SK-N-SH (cell line): ENCODE data around the gene HEBP2. TPM values are rescaled to one million over a fixed set of nuclear protein-coding genes. Genes with fewer than 3 reads are reported as not detected.

Experiments used
- CTCF ChIA-PET: fragments of 300-600, 350-600 bp; formaldehyde crosslinking; extraction: SDS; loops from one replicate; lab custom pipeline; 2021; lab: Yijun Ruan, JAX
- POLR2A ChIA-PET: fragments of 350-600 bp; sonication (Branson Sonifier 250); formaldehyde crosslinking; extraction: SDS; loops from one replicate; lab custom pipeline; 2020; ENCODE audit warnings: antibody characterized with exemption, inconsistent platforms; lab: Yijun Ruan, JAX
- DNase-seq: peaks from one replicate; pipeline ENCODE4 v3.0.0; 2012
- H2AFZ ChIP-seq: fragments of 200-600 bp; sonication (generic); 2 replicates; pipeline ENCODE4 v1.8.1; 2016; ENCODE audit warnings: antibody characterized with exemption, mild to moderate bottlenecking, low read depth
- H3F3A ChIP-seq: fragments of 200-600 bp; sonication (generic); replicated peaks from 2 replicates; pipeline ENCODE3; 2016; ENCODE audit warnings: antibody characterized with exemption, mild to moderate bottlenecking; ENCODE audit not compliant: insufficient read depth
- H3K27ac ChIP-seq, 2 experiments: fragments of 200-500 bp in 1 of 2; fragments of 200-600 bp in 1 of 2; sonication (Bioruptor generic) in 1 of 2; sonication (generic), shearing (Covaris generic) in 1 of 2; 2 replicates each; pipeline versions ENCODE4 v1.5.1 to v1.6.1; 2014 to 2016; ENCODE audit warnings: low read depth in 2 of 2, inconsistent platforms in 1 of 2, low read length in 1 of 2, mild to moderate bottlenecking in 1 of 2, mixed read lengths in 1 of 2
- H3K27me3 ChIP-seq: fragments of 200-600 bp; sonication (generic), shearing (Covaris generic); 2 replicates; pipeline ENCODE4 v1.6.1; 2016; ENCODE audit warnings: mixed run types; ENCODE audit not compliant: insufficient read depth
- H3K36me3 ChIP-seq, 2 experiments: fragments of 200-500 bp in 1 of 2; fragments of 200-600 bp in 1 of 2; sonication (Bioruptor generic) in 1 of 2; sonication (generic) in 1 of 2; replicated peaks in 1 of 2; 2 replicates each; pipeline versions ENCODE3 to v1.5.1; 2014 to 2016; ENCODE audit warnings: low read length in 1 of 2, mild to moderate bottlenecking in 1 of 2; ENCODE audit not compliant: insufficient read depth in 2 of 2, control insufficient read depth in 1 of 2
- H3K4me1 ChIP-seq, 2 experiments: fragments of 200-500 bp in 1 of 2; fragments of 200-600 bp in 1 of 2; sonication (Bioruptor generic) in 1 of 2; sonication (generic), shearing (Covaris generic) in 1 of 2; 2 replicates each; pipeline versions ENCODE4 v1.5.1 to v1.6.1; 2014 to 2016; ENCODE audit warnings: low read depth in 1 of 2, low read length in 1 of 2, mixed run types in 1 of 2; ENCODE audit not compliant: insufficient read depth in 2 of 2, control insufficient read depth in 1 of 2
- H3K4me2 ChIP-seq: fragments of 200-600 bp; sonication (generic), shearing (Covaris generic); 2 replicates; pipeline ENCODE4 v1.6.1; 2017; ENCODE audit warnings: mixed run types
- H3K4me3 ChIP-seq, 2 experiments: fragments of 200-500 bp in 1 of 2; fragments of 200-600 bp in 1 of 2; sonication (Bioruptor generic) in 1 of 2; sonication (generic), shearing (Covaris generic) in 1 of 2; 2 replicates each; pipeline versions ENCODE4 v1.5.1 to v1.8.1; 2014 to 2016; ENCODE audit warnings: low read depth in 2 of 2, inconsistent platforms in 1 of 2, low read length in 1 of 2, mild to moderate bottlenecking in 1 of 2, mixed read lengths in 1 of 2, moderate library complexity in 1 of 2
- H3K79me2 ChIP-seq: fragments of 200-600 bp; sonication (generic); 2 replicates; pipeline ENCODE4 v1.8.1; 2017; ENCODE audit warnings: mild to moderate bottlenecking; ENCODE audit not compliant: insufficient read depth
- H3K9ac ChIP-seq: fragments of 200-600 bp; sonication (generic); 2 replicates; pipeline ENCODE4 v1.6.1; 2017; ENCODE audit warnings: mixed run types
- H3K9me2 ChIP-seq: fragments of 200-600 bp; sonication (generic); 2 replicates; pipeline ENCODE4 v1.6.1; 2017; ENCODE audit warnings: mixed run types
- H3K9me3 ChIP-seq: fragments of 200-600 bp; sonication (generic); 2 replicates; pipeline ENCODE4 v1.6.1; 2017; ENCODE audit warnings: mixed run types, mild to moderate bottlenecking, moderate library complexity
- H4K20me1 ChIP-seq: fragments of 200-600 bp; sonication (generic); 2 replicates; pipeline ENCODE4 v1.6.1; 2017; ENCODE audit warnings: mild to moderate bottlenecking, mixed run types; ENCODE audit not compliant: insufficient read depth
- EZH2phosphoT487 ChIP-seq: fragments of 200-600 bp; sonication (generic); IDR thresholded peaks from 2 replicates; pipeline ENCODE4 v1.6.1; 2017; ENCODE audit warnings: low read depth, mixed run types, mild to moderate bottlenecking, antibody characterized with exemption, moderate library complexity, borderline replicate concordance
- GABPA ChIP-seq: IDR thresholded peaks from 2 replicates; pipeline ENCODE4 v1.4.0; 2012; ENCODE audit warnings: low read depth, mild to moderate bottlenecking
- GATA2 ChIP-seq: sonication (generic); formaldehyde crosslinking; IDR thresholded peaks from 2 replicates; pipeline ENCODE4 v1.5.0; 2020; ENCODE audit warnings: mild to moderate bottlenecking, missing genetic modification reagents
- MEF2A ChIP-seq: IDR thresholded peaks from 2 replicates; pipeline ENCODE4 v1.4.0; 2012; ENCODE audit warnings: low read depth, borderline replicate concordance
- MXI1 ChIP-seq: IDR thresholded peaks from 2 replicates; pipeline ENCODE4 v1.6.1; 2012; ENCODE audit warnings: mild to moderate bottlenecking, low read depth, low read length, improper control_type of control experiment
- POLR2AphosphoS5 ChIP-seq: IDR thresholded peaks from 2 replicates; pipeline ENCODE4 v1.6.1; 2012; ENCODE audit warnings: low read depth, low read length
- RAD21 ChIP-seq: IDR thresholded peaks from 2 replicates; pipeline ENCODE4 v1.6.1; 2012; ENCODE audit warnings: mild to moderate bottlenecking, low read length
- RFX5 ChIP-seq: IDR thresholded peaks from 2 replicates; pipeline ENCODE4 v1.6.1; 2012; ENCODE audit warnings: mild to moderate bottlenecking, improper control_type of control experiment, low read length
- SMC3 ChIP-seq: IDR thresholded peaks from 2 replicates; pipeline ENCODE4 v1.6.1; 2012; ENCODE audit warnings: low read depth, low read length, improper control_type of control experiment
- USF1 ChIP-seq: IDR thresholded peaks from 2 replicates; pipeline ENCODE4 v1.4.0; 2012; ENCODE audit warnings: low read depth, borderline replicate concordance
- USF2 ChIP-seq: fragments of 150-350 bp; IDR thresholded peaks from 2 replicates; pipeline ENCODE4 v1.6.1; 2017; ENCODE audit warnings: antibody characterized with exemption, low read length, low read depth, borderline replicate concordance
- WGBS: methylation state at CpG from one replicate; pipeline ENCODE4 v1.1.6; 2017; ENCODE audit warnings: low lambda C conversion rate; 5-methylcytosine and 5-hydroxymethylcytosine counted together
- polyA plus RNA-seq, 3 experiments: library from polyadenylated mRNA; depleted of rRNA; stranded (reverse); fragments of >200 nt; gene quantifications; 2 replicates each; pipeline ENCODE4 v1.2.3, GENCODE V29; 2012
- TF ChIP-seq, protein P1 (sequence below): IDR thresholded peaks from 2 replicates; pipeline ENCODE4 v1.4.0; 2012; ENCODE audit warnings: low read depth
- TF ChIP-seq, protein P2 (sequence below): fragments of 200-600 bp; sonication (generic); IDR thresholded peaks from 2 replicates; pipeline ENCODE4 v1.6.1; 2017; ENCODE audit warnings: antibody characterized with exemption, mild to moderate bottlenecking, moderate library complexity
- TF ChIP-seq, protein P3 (sequence below): IDR thresholded peaks from 2 replicates; pipeline ENCODE4 v1.6.1; 2012; ENCODE audit warnings: mild to moderate bottlenecking, low read depth, low read length, moderate library complexity

Gene HEBP2
- polyA plus RNA-seq, 1 of the 3 experiments (the other 2 are of a cell fraction), result 7.6 TPM

GRCh38 chr6:138440758-138441357, 36.8 kb downstream of the HEBP2 start:
- ChIA-PET POLR2A (no interaction called here), CTCF (interaction anchor here (1.6 kb wide), 1 partner anchor 18 kb away, joined by 3 read pairs; no protein-coding TSS in a partner anchor)
- no peak overlapping the region for H3K27ac ChIP-seq

More at GRCh38 chr6:138440758-138441357, 36.8 kb downstream of the HEBP2 start:
- no peak overlapping the region for H2AFZ ChIP-seq
- H3K27me3 ChIP-seq, result no peaks in the 10 kb centered on the region; the same call in 1 of the 2 replicates
- no peaks in the 10 kb centered on the region for H3K9me2 ChIP-seq
- no peak overlapping the region for H3K9ac ChIP-seq
- no peaks in the 10 kb centered on the region for H3F3A ChIP-seq
- 14% methylated on average over 4 of the region's 4 CpGs for WGBS
- H3K4me2 ChIP-seq, result no peak overlapping the region
- DNase-seq, result no peak
- H3K36me3 ChIP-seq, result no peaks in the 10 kb centered on the region
- no peaks in the 10 kb centered on the region for H4K20me1 ChIP-seq
- H3K4me3 ChIP-seq, result no peak overlapping the region
- TF ChIP-seq USF1 (no peak), RFX5 (no peak), EZH2phosphoT487 (no peak), POLR2AphosphoS5 (no peak), MEF2A (no peak), RAD21 (no peak), GATA2 (CRISPR knock-in tag) (no peak), USF2 (no peak), GABPA (no peak), SMC3 (no peak), MXI1 (no peak)
- TF ChIP-seq, protein P1, sequence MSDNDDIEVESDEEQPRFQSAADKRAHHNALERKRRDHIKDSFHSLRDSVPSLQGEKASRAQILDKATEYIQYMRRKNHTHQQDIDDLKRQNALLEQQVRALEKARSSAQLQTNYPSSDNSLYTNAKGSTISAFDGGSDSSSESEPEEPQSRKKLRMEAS, result no peak
- TF ChIP-seq, protein P2, sequence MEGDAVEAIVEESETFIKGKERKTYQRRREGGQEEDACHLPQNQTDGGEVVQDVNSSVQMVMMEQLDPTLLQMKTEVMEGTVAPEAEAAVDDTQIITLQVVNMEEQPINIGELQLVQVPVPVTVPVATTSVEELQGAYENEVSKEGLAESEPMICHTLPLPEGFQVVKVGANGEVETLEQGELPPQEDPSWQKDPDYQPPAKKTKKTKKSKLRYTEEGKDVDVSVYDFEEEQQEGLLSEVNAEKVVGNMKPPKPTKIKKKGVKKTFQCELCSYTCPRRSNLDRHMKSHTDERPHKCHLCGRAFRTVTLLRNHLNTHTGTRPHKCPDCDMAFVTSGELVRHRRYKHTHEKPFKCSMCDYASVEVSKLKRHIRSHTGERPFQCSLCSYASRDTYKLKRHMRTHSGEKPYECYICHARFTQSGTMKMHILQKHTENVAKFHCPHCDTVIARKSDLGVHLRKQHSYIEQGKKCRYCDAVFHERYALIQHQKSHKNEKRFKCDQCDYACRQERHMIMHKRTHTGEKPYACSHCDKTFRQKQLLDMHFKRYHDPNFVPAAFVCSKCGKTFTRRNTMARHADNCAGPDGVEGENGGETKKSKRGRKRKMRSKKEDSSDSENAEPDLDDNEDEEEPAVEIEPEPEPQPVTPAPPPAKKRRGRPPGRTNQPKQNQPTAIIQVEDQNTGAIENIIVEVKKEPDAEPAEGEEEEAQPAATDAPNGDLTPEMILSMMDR, result no peak
- TF ChIP-seq, protein P3, sequence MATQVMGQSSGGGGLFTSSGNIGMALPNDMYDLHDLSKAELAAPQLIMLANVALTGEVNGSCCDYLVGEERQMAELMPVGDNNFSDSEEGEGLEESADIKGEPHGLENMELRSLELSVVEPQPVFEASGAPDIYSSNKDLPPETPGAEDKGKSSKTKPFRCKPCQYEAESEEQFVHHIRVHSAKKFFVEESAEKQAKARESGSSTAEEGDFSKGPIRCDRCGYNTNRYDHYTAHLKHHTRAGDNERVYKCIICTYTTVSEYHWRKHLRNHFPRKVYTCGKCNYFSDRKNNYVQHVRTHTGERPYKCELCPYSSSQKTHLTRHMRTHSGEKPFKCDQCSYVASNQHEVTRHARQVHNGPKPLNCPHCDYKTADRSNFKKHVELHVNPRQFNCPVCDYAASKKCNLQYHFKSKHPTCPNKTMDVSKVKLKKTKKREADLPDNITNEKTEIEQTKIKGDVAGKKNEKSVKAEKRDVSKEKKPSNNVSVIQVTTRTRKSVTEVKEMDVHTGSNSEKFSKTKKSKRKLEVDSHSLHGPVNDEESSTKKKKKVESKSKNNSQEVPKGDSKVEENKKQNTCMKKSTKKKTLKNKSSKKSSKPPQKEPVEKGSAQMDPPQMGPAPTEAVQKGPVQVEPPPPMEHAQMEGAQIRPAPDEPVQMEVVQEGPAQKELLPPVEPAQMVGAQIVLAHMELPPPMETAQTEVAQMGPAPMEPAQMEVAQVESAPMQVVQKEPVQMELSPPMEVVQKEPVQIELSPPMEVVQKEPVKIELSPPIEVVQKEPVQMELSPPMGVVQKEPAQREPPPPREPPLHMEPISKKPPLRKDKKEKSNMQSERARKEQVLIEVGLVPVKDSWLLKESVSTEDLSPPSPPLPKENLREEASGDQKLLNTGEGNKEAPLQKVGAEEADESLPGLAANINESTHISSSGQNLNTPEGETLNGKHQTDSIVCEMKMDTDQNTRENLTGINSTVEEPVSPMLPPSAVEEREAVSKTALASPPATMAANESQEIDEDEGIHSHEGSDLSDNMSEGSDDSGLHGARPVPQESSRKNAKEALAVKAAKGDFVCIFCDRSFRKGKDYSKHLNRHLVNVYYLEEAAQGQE, result no peak
- no peaks in the 10 kb centered on the region for H3K4me1 ChIP-seq
- H3K9me3 ChIP-seq, result no peaks in the 10 kb centered on the region
- no peaks in the 10 kb centered on the region for H3K79me2 ChIP-seq
